Measurements from ENCODE around the gene AP1S3.

The AP1S3 gene

DNA sequence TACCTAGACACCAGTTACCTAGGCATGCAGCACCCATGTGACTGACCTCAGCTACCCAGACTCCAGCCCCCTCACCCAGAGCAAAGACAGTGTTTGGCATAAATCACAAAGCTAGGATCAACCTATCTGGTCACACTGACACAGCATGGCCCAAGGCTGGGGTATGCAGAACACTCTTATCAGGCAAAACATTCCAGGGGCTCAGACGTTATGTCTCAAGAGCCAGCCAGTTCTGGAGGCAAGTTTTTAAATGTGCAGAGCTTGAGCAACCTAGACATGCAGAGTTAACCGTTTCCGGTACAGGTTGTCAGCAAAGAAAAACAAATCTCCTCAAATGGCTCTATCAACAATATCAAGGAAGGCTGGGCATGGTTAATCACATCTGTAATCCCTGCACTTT is 92.8 kb downstream of the AP1S3 start:
- no peak for TF ChIP-seq CSDC2 (CRISPR knock-in tag; IDR thresholded peaks at IDR 0.05)
- TF ChIP-seq ISL1 (CRISPR knock-in tag; IDR thresholded peaks at IDR 0.05), result peak; percentile 48; the same call in 1 of the 2 replicates
- no peak for TF ChIP-seq PATZ1 (CRISPR knock-in tag; IDR thresholded peaks at IDR 0.05; ENCODE audit: borderline replicate concordance)
- TF ChIP-seq CSRNP3 (CRISPR knock-in tag; IDR thresholded peaks at IDR 0.05), result no peak
- TF ChIP-seq, protein P1, sequence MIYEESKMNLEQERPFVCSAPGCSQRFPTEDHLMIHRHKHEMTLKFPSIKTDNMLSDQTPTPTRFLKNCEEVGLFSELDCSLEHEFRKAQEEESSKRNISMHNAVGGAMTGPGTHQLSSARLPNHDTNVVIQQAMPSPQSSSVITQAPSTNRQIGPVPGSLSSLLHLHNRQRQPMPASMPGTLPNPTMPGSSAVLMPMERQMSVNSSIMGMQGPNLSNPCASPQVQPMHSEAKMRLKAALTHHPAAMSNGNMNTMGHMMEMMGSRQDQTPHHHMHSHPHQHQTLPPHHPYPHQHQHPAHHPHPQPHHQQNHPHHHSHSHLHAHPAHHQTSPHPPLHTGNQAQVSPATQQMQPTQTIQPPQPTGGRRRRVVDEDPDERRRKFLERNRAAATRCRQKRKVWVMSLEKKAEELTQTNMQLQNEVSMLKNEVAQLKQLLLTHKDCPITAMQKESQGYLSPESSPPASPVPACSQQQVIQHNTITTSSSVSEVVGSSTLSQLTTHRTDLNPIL (CRISPR knock-in tag; IDR thresholded peaks at IDR 0.05; ENCODE audit: low read depth), result no peak
- ATAC-seq, result no peak

GRCh38 chr2:223740679-223741078 is 96.7 kb downstream of the AP1S3 start:
- no peak for TF ChIP-seq TOX (CRISPR knock-in tag; IDR thresholded peaks at IDR 0.05; ENCODE audit: borderline replicate concordance)
- TF ChIP-seq ZFP3 (CRISPR knock-in tag; IDR thresholded peaks at IDR 0.05), result no peak
- TF ChIP-seq ESRRG (CRISPR knock-in tag; IDR thresholded peaks at IDR 0.05), result no peak
- TF ChIP-seq ZC3H10 (CRISPR knock-in tag; IDR thresholded peaks at IDR 0.05), result no peak
- TF ChIP-seq ZFP30 (CRISPR knock-in tag; IDR thresholded peaks at IDR 0.05), result no peak
- no peak for TF ChIP-seq ZNF70 (CRISPR knock-in tag; IDR thresholded peaks at IDR 0.05)
- no peak for TF ChIP-seq PPARA (CRISPR knock-in tag; IDR thresholded peaks at IDR 0.05; ENCODE audit: borderline replicate concordance)
- ATAC-seq, result no peak

GRCh38 chr2:223737207-223737606 is 100.2 kb downstream of the AP1S3 start:
- no peak for ATAC-seq
- TF ChIP-seq POU6F1 (CRISPR knock-in tag; IDR thresholded peaks at IDR 0.05; ENCODE audit: borderline replicate concordance, low read depth) (no peak), RARB (CRISPR knock-in tag; IDR thresholded peaks at IDR 0.05) (no peak), PATZ1 (CRISPR knock-in tag; IDR thresholded peaks at IDR 0.05; ENCODE audit: borderline replicate concordance) (no peak), SNAI2 (CRISPR knock-in tag; IDR thresholded peaks at IDR 0.05) (no peak), GLIS3 (CRISPR knock-in tag; IDR thresholded peaks at IDR 0.05) (no peak), PPARA (CRISPR knock-in tag; IDR thresholded peaks at IDR 0.05; ENCODE audit: borderline replicate concordance) (no peak), ARNTL (CRISPR knock-in tag; IDR thresholded peaks at IDR 0.05; ENCODE audit: borderline replicate concordance, low read depth) (no peak), BACH2 (CRISPR knock-in tag; IDR thresholded peaks at IDR 0.05; ENCODE audit: borderline replicate concordance) (no peak), CSRNP3 (CRISPR knock-in tag; IDR thresholded peaks at IDR 0.05) (no peak), ZC3H10 (CRISPR knock-in tag; IDR thresholded peaks at IDR 0.05) (no peak), ZFP3 (CRISPR knock-in tag; IDR thresholded peaks at IDR 0.05) (no peak), ZNF8 (CRISPR knock-in tag; IDR thresholded peaks at IDR 0.05) (no peak), ESRRG (CRISPR knock-in tag; IDR thresholded peaks at IDR 0.05) (no peak), ZNF70 (CRISPR knock-in tag; IDR thresholded peaks at IDR 0.05) (no peak), CSDC2 (CRISPR knock-in tag; IDR thresholded peaks at IDR 0.05) (no peak), OSR1 (CRISPR knock-in tag; IDR thresholded peaks at IDR 0.05) (no peak), TOX (CRISPR knock-in tag; IDR thresholded peaks at IDR 0.05; ENCODE audit: borderline replicate concordance) (no peak)
- TF ChIP-seq, protein P1 (CRISPR knock-in tag; IDR thresholded peaks at IDR 0.05; ENCODE audit: low read depth), result no peak

Measured in SK-N-SH treated with all-trans-retinoic acid at 6 μM for 48 hours (cell line).